GM12892 (cell line): Measurements from ENCODE around the gene ANKS1A.

Experiments used
- DNase-seq: peaks from one replicate; pipeline ENCODE4 v3.0.0; 2011; ENCODE audit not compliant: insufficient read length
- FAIRE-seq: peaks from 2 replicates; lab custom pipeline; 2011; peaks lifted over from hg19 to GRCh38; lab: Jason Lieb, UNC
- POLR2A ChIP-seq: IDR thresholded peaks from 2 replicates; pipeline ENCODE4 v1.6.1; 2011; ENCODE audit warnings: low read depth, low read length, control low read depth
- POLR2AphosphoS5 ChIP-seq: IDR thresholded peaks from 2 replicates; pipeline ENCODE4 v1.6.1; 2011; ENCODE audit warnings: low read depth, low read length, control low read depth
- TAF1 ChIP-seq: IDR thresholded peaks from 2 replicates; pipeline ENCODE4 v1.6.1; 2011; ENCODE audit warnings: low read depth, mild to moderate bottlenecking, control low read depth, low read length, borderline replicate concordance

Gene ANKS1A

GRCh38 chr6:35068206-35068605 is 179.2 kb downstream of the ANKS1A start:
- no peak for TF ChIP-seq POLR2AphosphoS5
- TF ChIP-seq POLR2A = no peak
- no peak for TF ChIP-seq TAF1
- no peak for DNase-seq
- no peak for FAIRE-seq

GRCh38 chr6:35068644-35069043 is 179.6 kb downstream of the ANKS1A start:
- TF ChIP-seq POLR2AphosphoS5 (no peak), POLR2A (no peak), TAF1 (no peak)
- DNase-seq (no peak), FAIRE-seq (no peak)

GRCh38 chr6:35069262-35069661 is 180.2 kb downstream of the ANKS1A start:
- no peak for FAIRE-seq
- DNase-seq = no peak
- TF ChIP-seq POLR2A (no peak), POLR2AphosphoS5 (no peak), TAF1 (no peak)

- TF ChIP-seq POLR2A = no peak
- TF ChIP-seq TAF1 = no peak
- no peak for TF ChIP-seq POLR2AphosphoS5
- no peak for DNase-seq
- FAIRE-seq = no peak
Measured at GRCh38 chr6:35070111-35070510, 181.1 kb downstream of the ANKS1A start.

GRCh38 chr6:35071347-35071994 is 182.4 kb downstream of the ANKS1A start:
- FAIRE-seq = no peak

GRCh38 chr6:35072051-35072697 is 183.1 kb downstream of the ANKS1A start:
- no peak for FAIRE-seq
- no peak for DNase-seq
- no peak for TF ChIP-seq POLR2AphosphoS5
- no peak for TF ChIP-seq TAF1
- TF ChIP-seq POLR2A = no peak

More at GRCh38 chr6:35071347-35071994, 182.4 kb downstream of the ANKS1A start:
- TF ChIP-seq TAF1 = no peak
- TF ChIP-seq POLR2A = no peak
- TF ChIP-seq POLR2AphosphoS5 = no peak
- no peak for DNase-seq

GRCh38 chr6:35072698-35073055 is 183.6 kb downstream of the ANKS1A start:
- DNase-seq (no peak), FAIRE-seq (no peak)
- TF ChIP-seq POLR2A (no peak), POLR2AphosphoS5 (no peak), TAF1 (no peak)

- DNase-seq (no peak), FAIRE-seq (no peak)
- TF ChIP-seq POLR2AphosphoS5 (no peak), TAF1 (no peak), POLR2A (no peak)
Measured at GRCh38 chr6:35073211-35073610, 184.2 kb downstream of the ANKS1A start.

GRCh38 chr6:35073766-35074471 is 184.9 kb downstream of the ANKS1A start:
- TF ChIP-seq TAF1 (no peak), POLR2AphosphoS5 (no peak), POLR2A (no peak)
- no peak for DNase-seq
- FAIRE-seq = no peak

- DNase-seq = no peak
- no peak for FAIRE-seq
- no peak for TF ChIP-seq POLR2A
Measured at GRCh38 chr6:35076997-35077712, 188.1 kb downstream of the ANKS1A start.

- TF ChIP-seq POLR2A (no peak), POLR2AphosphoS5 (no peak), TAF1 (no peak)
- DNase-seq (no peak), FAIRE-seq (no peak)
Measured at GRCh38 chr6:35077713-35078105, 188.7 kb downstream of the ANKS1A start.

- FAIRE-seq (no peak), DNase-seq (peak; percentile 17)
- no peak for TF ChIP-seq POLR2A
Measured at GRCh38 chr6:35078226-35078850, 189.3 kb downstream of the ANKS1A start.
